Neural progenitor cell (in vitro differentiated cells): ENCODE results near the gene SCN8A. TPM values are rescaled to one million over a fixed set of nuclear protein-coding genes. Genes with fewer than 3 reads are reported as not detected.
A peak's percentile ranks its signal among the peaks of the same experiment; 100 is the strongest.

Experiments used
- DNase-seq: peaks from one replicate; pipeline ENCODE4 v3.0.0-alpha.2; 2016; ENCODE audit warnings: low spot score
- H2AFZ ChIP-seq: fragments of 200-600 bp; sonication (generic); replicated peaks from 2 replicates; pipeline ENCODE4 v1.6.1; 2016; ENCODE audit warnings: antibody characterized with exemption
- H3F3A ChIP-seq: fragments of 200-600 bp; sonication (generic); 2 replicates; pipeline ENCODE4 v1.6.1; 2016; ENCODE audit warnings: antibody characterized with exemption, low read depth
- H3K27ac ChIP-seq: fragments of 200-600 bp; sonication (generic); 2 replicates; pipeline ENCODE4 v1.5.1; 2016; ENCODE audit warnings: mild to moderate bottlenecking
- H3K27me3 ChIP-seq: fragments of 200-600 bp; sonication (generic); 2 replicates; pipeline ENCODE4 v1.6.1; 2016; ENCODE audit warnings: mild to moderate bottlenecking, moderate library complexity
- H3K36me3 ChIP-seq: fragments of 200-600 bp; sonication (generic); 2 replicates; pipeline ENCODE4 v1.5.1; 2016
- H3K4me1 ChIP-seq: fragments of 200-600 bp; sonication (generic); 2 replicates; pipeline ENCODE4 v1.6.1; 2016; ENCODE audit warnings: mixed run types
- H3K4me2 ChIP-seq: fragments of 200-600 bp; sonication (generic); 2 replicates; pipeline ENCODE4 v1.6.1; 2016
- H3K4me3 ChIP-seq: fragments of 200-600 bp; sonication (generic); 2 replicates; pipeline ENCODE4 v1.5.1; 2016
- H3K79me2 ChIP-seq: fragments of 200-600 bp; sonication (generic); 2 replicates; pipeline ENCODE4 v1.6.1; 2016; ENCODE audit warnings: low read depth
- H3K9ac ChIP-seq: fragments of 200-600 bp; sonication (generic); 2 replicates; pipeline ENCODE4 v1.6.1; 2016
- H3K9me3 ChIP-seq: fragments of 200-600 bp; sonication (generic); 2 replicates; pipeline ENCODE4 v1.5.1; 2016; ENCODE audit warnings: low read depth
- H4K20me1 ChIP-seq: fragments of 200-600 bp; sonication (generic); 2 replicates; pipeline ENCODE4 v1.6.1; 2016; ENCODE audit warnings: low read depth
- H3K27ac Mint-ChIP-seq: 3 replicates; pipeline ENCODE4 v1.8.0; 2021; ENCODE audit warnings: mixed read lengths
- H3K27me3 Mint-ChIP-seq: 2 replicates; pipeline ENCODE4 v1.8.0; 2022; ENCODE audit warnings: low read depth, mild to moderate bottlenecking, inconsistent platforms, moderate library complexity, mixed read lengths; ENCODE audit not compliant: insufficient read depth
- H3K36me3 Mint-ChIP-seq: 3 replicates; pipeline ENCODE4 v1.8.0; 2021; ENCODE audit warnings: mixed read lengths
- H3K4me1 Mint-ChIP-seq: 3 replicates; pipeline ENCODE4 v1.8.0; 2021; ENCODE audit warnings: mixed read lengths
- H3K4me3 Mint-ChIP-seq: 3 replicates; pipeline ENCODE4 v1.8.0; 2021; ENCODE audit warnings: mild to moderate bottlenecking, moderate library complexity, mixed read lengths
- H3K9me3 Mint-ChIP-seq: 3 replicates; pipeline ENCODE4 v1.8.0; 2020; ENCODE audit warnings: mixed read lengths
- CTCF ChIP-seq: fragments of 200-600 bp; sonication (generic); IDR thresholded peaks from 2 replicates; pipeline ENCODE4 v1.5.1; 2017; ENCODE audit warnings: antibody characterized with exemption, mild to moderate bottlenecking
- EZH2 ChIP-seq: fragments of 200-600 bp; sonication (generic); IDR thresholded peaks from 2 replicates; pipeline ENCODE4 v1.6.1; 2017; ENCODE audit warnings: antibody characterized with exemption, mild to moderate bottlenecking, moderate library complexity
- EZH2phosphoT487 ChIP-seq: fragments of 200-600 bp; sonication (generic); IDR thresholded peaks from 2 replicates; pipeline ENCODE4 v1.6.1; 2017; ENCODE audit warnings: antibody characterized with exemption
- total RNA-seq: library from RNA; depleted of rRNA; stranded (reverse); fragments of >200 nt; gene quantifications from 2 replicates; pipeline ENCODE4 v1.2.3, GENCODE V29; 2015; ENCODE audit warnings: low replicate concordance

Gene SCN8A
- total RNA-seq, 1 donor from 2014 or later = 14.2 TPM

- Histone ChIP-seq H3K36me3 (no peaks in the 10 kb centered on the region), H3K4me3 (no peak overlapping the region), H3K4me1 (peaks cover 9% of the 10 kb centered on the region), H4K20me1 (no peaks in the 10 kb centered on the region), H3K9ac (no peak overlapping the region), H3K79me2 (no peaks in the 10 kb centered on the region), H3K4me2 (no peak overlapping the region), H3K27me3 (no peaks in the 10 kb centered on the region), H2AFZ (no peak overlapping the region), H3F3A (peaks cover 13% of the 10 kb centered on the region), H3K27ac (no peak overlapping the region), H3K9me3 (no peaks in the 10 kb centered on the region)
- no peak for DNase-seq
- TF ChIP-seq CTCF = no peak
- no peak for TF ChIP-seq EZH2
- no peak for TF ChIP-seq EZH2phosphoT487
- Mint-ChIP-seq H3K9me3 (no peaks in the 10 kb centered on the region), H3K36me3 (peaks cover 21% of the 10 kb centered on the region), H3K4me1 (peaks cover 3% of the 10 kb centered on the region), H3K4me3 (no peak overlapping the region), H3K27me3 (peaks cover 3% of the 10 kb centered on the region), H3K27ac (no peak overlapping the region)
Measured at GRCh38 chr12:51806896-51807295, 215.9 kb downstream of the SCN8A start.

- Histone ChIP-seq H4K20me1 (no peaks in the 10 kb centered on the region), H3K9me3 (no peaks in the 10 kb centered on the region), H2AFZ (no peak overlapping the region), H3K4me1 (no peaks in the 10 kb centered on the region), H3K27me3 (peaks cover 13% of the 10 kb centered on the region), H3K79me2 (no peaks in the 10 kb centered on the region), H3K4me3 (no peak overlapping the region), H3K4me2 (no peak overlapping the region), H3F3A (peaks cover 12% of the 10 kb centered on the region), H3K27ac (no peak overlapping the region), H3K36me3 (no peaks in the 10 kb centered on the region), H3K9ac (no peak overlapping the region)
- H3K9me3 Mint-ChIP-seq = no peaks in the 10 kb centered on the region
- H3K36me3 Mint-ChIP-seq = peaks cover 13% of the 10 kb centered on the region
- H3K27me3 Mint-ChIP-seq = peaks cover 13% of the 10 kb centered on the region
- H3K4me1 Mint-ChIP-seq = peaks cover 7% of the 10 kb centered on the region
- no peak overlapping the region for H3K4me3 Mint-ChIP-seq
- no peak for DNase-seq
- no peak overlapping the region for H3K27ac Mint-ChIP-seq
- TF ChIP-seq EZH2phosphoT487 (no peak), EZH2 (no peak)
Measured at GRCh38 chr12:51809193-51809592, 218.2 kb downstream of the SCN8A start.

GRCh38 chr12:51811203-51812202 is 220.5 kb downstream of the SCN8A start:
- H4K20me1 ChIP-seq = no peaks in the 10 kb centered on the region
- peaks cover 31% of the 10 kb centered on the region for H3K27me3 ChIP-seq
- H3K4me3 Mint-ChIP-seq = no peak overlapping the region
- no peaks in the 10 kb centered on the region for H3K79me2 ChIP-seq
- no peak overlapping the region for H3K27ac ChIP-seq
- H3K4me1 ChIP-seq = no peaks in the 10 kb centered on the region
- H3F3A ChIP-seq = peaks cover 30% of the 10 kb centered on the region
- no peaks in the 10 kb centered on the region for H3K9me3 Mint-ChIP-seq
- H3K27ac Mint-ChIP-seq = no peak overlapping the region
- H3K4me2 ChIP-seq = no peak overlapping the region
- peaks cover 28% of the 10 kb centered on the region for H3K27me3 Mint-ChIP-seq
- DNase-seq = no peak
- H3K4me1 Mint-ChIP-seq = peaks cover 22% of the 10 kb centered on the region
- H3K36me3 Mint-ChIP-seq = peaks cover 12% of the 10 kb centered on the region
- no peaks in the 10 kb centered on the region for H3K9me3 ChIP-seq
- no peak overlapping the region for H2AFZ ChIP-seq
- TF ChIP-seq EZH2 (no peak), CTCF (no peak), EZH2phosphoT487 (no peak)
- H3K9ac ChIP-seq = no peak overlapping the region
- no peaks in the 10 kb centered on the region for H3K36me3 ChIP-seq
- no peak overlapping the region for H3K4me3 ChIP-seq

- peaks cover 31% of the 10 kb centered on the region for H3K27me3 Mint-ChIP-seq
- no peak overlapping the region for H3K27ac ChIP-seq
- no peak for DNase-seq
- H3K27ac Mint-ChIP-seq = no peak overlapping the region
- no peak overlapping the region for H3K4me2 ChIP-seq
- peaks cover 25% of the 10 kb centered on the region for H3K4me1 Mint-ChIP-seq
- TF ChIP-seq EZH2 (no peak), CTCF (no peak), EZH2phosphoT487 (no peak)
- peaks cover 30% of the 10 kb centered on the region for H3F3A ChIP-seq
- no peaks in the 10 kb centered on the region for H3K9me3 Mint-ChIP-seq
- H3K4me3 ChIP-seq = no peak overlapping the region
- no peaks in the 10 kb centered on the region for H3K4me1 ChIP-seq
- H3K36me3 Mint-ChIP-seq = peaks cover 4% of the 10 kb centered on the region
- peaks cover 10% of the 10 kb centered on the region for H4K20me1 ChIP-seq
- no peaks in the 10 kb centered on the region for H3K79me2 ChIP-seq
- no peak overlapping the region for H3K9ac ChIP-seq
- no peaks in the 10 kb centered on the region for H3K36me3 ChIP-seq
- no peaks in the 10 kb centered on the region for H3K9me3 ChIP-seq
- H3K27me3 ChIP-seq = peaks cover 31% of the 10 kb centered on the region
- H2AFZ ChIP-seq = no peak overlapping the region
- peak overlapping the region; percentile 73 for H3K4me3 Mint-ChIP-seq
Measured at GRCh38 chr12:51812871-51813270, 221.8 kb downstream of the SCN8A start.
